ENCODE measurements around the gene RAB5B. TPM values are rescaled to one million over a fixed set of nuclear protein-coding genes. Genes with fewer than 3 reads are reported as not detected.
A peak's percentile ranks its signal among the peaks of the same experiment; 100 is the strongest.

The RAB5B gene
- total RNA-seq, 3 donors from 2014 or later, result 131 to 179 (median 173) TPM

- ATAC-seq, result peak; percentile 85
- intact Hi-C loops (cut with DNase I, micrococcal nuclease), result no loop called here
- Histone ChIP-seq H3K36me3 (ENCODE audit: low read depth) (no peaks in the 10 kb centered on the region), H3K4me3 (peak overlapping the region; percentile 63), H3K4me1 (ENCODE audit: low read depth) (no peaks in the 10 kb centered on the region), H3K9me3 (no peaks in the 10 kb centered on the region)
- no peak for TF ChIP-seq CTCF (IDR thresholded peaks at IDR 0.05)
- DNase-seq, result peak; percentile 76 to 81 (median 81)
Measured at GRCh38 chr12:56007564-56008559, 34.0 kb downstream of the RAB5B start.

- Histone ChIP-seq H3K4me1 (ENCODE audit: low read depth) (peaks cover 18% of the 10 kb centered on the region), H3K4me3 (no peak overlapping the region), H3K9me3 (no peaks in the 10 kb centered on the region), H3K36me3 (ENCODE audit: low read depth) (no peaks in the 10 kb centered on the region)
- DNase-seq, result no peak
- intact Hi-C loops (cut with DNase I, micrococcal nuclease), result no loop called here
- TF ChIP-seq CTCF (IDR thresholded peaks at IDR 0.05), result no peak
- ATAC-seq, result peak; percentile 52
Measured at GRCh38 chr12:56010111-56010570, 36.3 kb downstream of the RAB5B start.

- DNase-seq (no peak), ATAC-seq (no peak)
- Histone ChIP-seq H3K9me3 (no peaks in the 10 kb centered on the region), H3K4me1 (ENCODE audit: low read depth) (peaks cover 18% of the 10 kb centered on the region), H3K36me3 (ENCODE audit: low read depth) (no peaks in the 10 kb centered on the region), H3K4me3 (no peak overlapping the region)
- intact Hi-C loops (cut with DNase I, micrococcal nuclease), result no loop called here
- no peak for TF ChIP-seq CTCF (IDR thresholded peaks at IDR 0.05)
Measured at GRCh38 chr12:56011509-56012090, 37.7 kb downstream of the RAB5B start.

GRCh38 chr12:56013482-56013881, 39.6 kb downstream of the RAB5B start:
- Histone ChIP-seq H3K36me3 (ENCODE audit: low read depth) (no peaks in the 10 kb centered on the region), H3K4me1 (ENCODE audit: low read depth) (peaks cover 18% of the 10 kb centered on the region), H3K4me3 (no peak overlapping the region), H3K9me3 (no peaks in the 10 kb centered on the region)
- DNase-seq, result no peak
- intact Hi-C loops (cut with DNase I, micrococcal nuclease), result no loop called here
- no peak for TF ChIP-seq CTCF (IDR thresholded peaks at IDR 0.05)
- peak; percentile 6 for ATAC-seq

GRCh38 chr12:56014205-56014604, 40.3 kb downstream of the RAB5B start:
- Histone ChIP-seq H3K4me3 (no peak overlapping the region), H3K36me3 (ENCODE audit: low read depth) (no peaks in the 10 kb centered on the region), H3K9me3 (no peaks in the 10 kb centered on the region), H3K4me1 (ENCODE audit: low read depth) (peaks cover 18% of the 10 kb centered on the region)
- peak; percentile 10 for ATAC-seq
- DNase-seq, result no peak
- intact Hi-C loops (cut with DNase I, micrococcal nuclease), result no loop called here
- no peak for TF ChIP-seq CTCF (IDR thresholded peaks at IDR 0.05)
